ENCODE data around the gene SEMA6A. TPM values are rescaled to one million over a fixed set of nuclear protein-coding genes. Genes with fewer than 3 reads are reported as not detected.

Gene SEMA6A
- total and polyA plus RNA-seq, 10 of the 15 experiments (the other 5 are each of a cell fraction or from before 2014, with no cell fraction given): 0.16 to 10.2 (median 1.1) TPM

- no peak for TF ChIP-seq BCLAF1 (IDR thresholded peaks at IDR 0.05)
- TF ChIP-seq RELB (IDR thresholded peaks at IDR 0.05; ENCODE audit: low read depth): no peak
- TF ChIP-seq IKZF1 (conservative IDR thresholded peaks at IDR 0.05): no peak
Measured at GRCh38 chr5:116492776-116493175, 81.8 kb downstream of the SEMA6A start (continued).

GRCh38 chr5:116492016-116492623, 82.5 kb downstream of the SEMA6A start:
- in situ Hi-C loops (cut with MboI): no loop called here
- Histone ChIP-seq H3K4me3 (no peak overlapping the region), H3K27me3 (replicated peaks in 1 of 2; ENCODE audit: control insufficient read depth in 2 of 2, insufficient read depth in 2 of 2, low read length in 1 of 2) (no peaks in the 10 kb centered on the region), H3K36me3 (ENCODE audit: control insufficient read depth in 2 of 2, insufficient read depth in 2 of 2, low read length in 1 of 2) (no peaks in the 10 kb centered on the region; a peak in 1 of 4 replicates), H3K9ac (ENCODE audit: control insufficient read depth, insufficient read depth, low read length) (no peak overlapping the region), H3K9me3 (replicated peaks; ENCODE audit: control insufficient read depth, insufficient read depth, low read length) (no peaks in the 10 kb centered on the region), H3K4me1 (ENCODE audit: control insufficient read depth, insufficient read depth, low read length) (no peaks in the 10 kb centered on the region; the same call in 1 of the 2 replicates), H3K4me2 (ENCODE audit: control insufficient read depth, insufficient read depth) (no peak overlapping the region), H3K27ac (ENCODE audit: control insufficient read depth, insufficient read depth) (no peak overlapping the region), H2AFZ (ENCODE audit: control insufficient read depth, low read depth, low read length) (no peak overlapping the region), H3K79me2 (ENCODE audit: control insufficient read depth, insufficient read depth, low read length) (no peaks in the 10 kb centered on the region), H4K20me1 (ENCODE audit: control insufficient read depth, insufficient read depth) (no peaks in the 10 kb centered on the region)
- WGBS (ENCODE audit: insufficient coverage, insufficient replicate concordance, low lambda C conversion rate, missing lambda C conversion rate): 59% methylated on average over 3 of the region's 3 CpGs
- no peak for DNase-seq (ENCODE audit: low read depth, low spot score)
- intact Hi-C loops (cut with micrococcal nuclease; ENCODE audit: unreplicated experiment): no loop called here
- RAD21 ChIA-PET (ENCODE audit: unreplicated experiment): interaction anchor here (0.6 to 2.1 kb wide), 7 partner anchors 63 to 1350 kb away, joined by 3 to 6 read pairs (median 4); no protein-coding TSS in a partner anchor
- FAIRE-seq: no peak
- SMC1A ChIA-PET (ENCODE audit: uncharacterized antibody, unreplicated experiment): interaction anchor here (0.6 to 4.6 kb wide), 22 partner anchors 8 to 1076 kb away, joined by 3 to 24 read pairs (median 3); no protein-coding TSS in a partner anchor
- BruUV-seq (replicated peaks): no TSS peak
- CTCF ChIA-PET: interaction anchor here (0.9 to 3.3 kb wide), 2 partner anchors 77 to 355 kb away, joined by 3 to 14 read pairs; no protein-coding TSS in a partner anchor
- POLR2A ChIA-PET: no interaction called here
- peak; percentile 85 for ATAC-seq
- TF ChIP-seq ATF7 (IDR thresholded peaks at IDR 0.05; ENCODE audit: low read depth) (no peak), IKZF1 (conservative IDR thresholded peaks at IDR 0.05) (no peak), FOXM1 (IDR thresholded peaks at IDR 0.05; ENCODE audit: low read depth, low read length) (no peak), ZNF384 (IDR thresholded peaks at IDR 0.05; ENCODE audit: borderline replicate concordance, low read depth, low read length) (0 out of 2 replicates have a peak, but pooled peaks have one; percentile 20), CEBPB (IDR thresholded peaks at IDR 0.05; ENCODE audit: borderline replicate concordance in 1 of 2, low read depth in 2 of 2, low read length in 2 of 2) (no peak), RAD51 (IDR thresholded peaks at IDR 0.05) (no peak), ZZZ3 (IDR thresholded peaks at IDR 0.05; ENCODE audit: control insufficient read depth, insufficient read length, low read depth) (no peak), NR2C1 (IDR thresholded peaks at IDR 0.05) (no peak), JUNB (IDR thresholded peaks at IDR 0.05) (no peak), MTA2 (IDR thresholded peaks at IDR 0.05; ENCODE audit: low read depth) (no peak), RUNX3 (IDR thresholded peaks at IDR 0.05; ENCODE audit: low read length) (peak; percentile 65), EED (IDR thresholded peaks at IDR 0.05; ENCODE audit: low read depth) (no peak), SPI1 (IDR thresholded peaks at IDR 0.05; ENCODE audit: borderline replicate concordance, insufficient read depth, low read depth, low read length) (peak; percentile 82)
